ENCODE results near the gene KRTAP12-1.

DNA sequence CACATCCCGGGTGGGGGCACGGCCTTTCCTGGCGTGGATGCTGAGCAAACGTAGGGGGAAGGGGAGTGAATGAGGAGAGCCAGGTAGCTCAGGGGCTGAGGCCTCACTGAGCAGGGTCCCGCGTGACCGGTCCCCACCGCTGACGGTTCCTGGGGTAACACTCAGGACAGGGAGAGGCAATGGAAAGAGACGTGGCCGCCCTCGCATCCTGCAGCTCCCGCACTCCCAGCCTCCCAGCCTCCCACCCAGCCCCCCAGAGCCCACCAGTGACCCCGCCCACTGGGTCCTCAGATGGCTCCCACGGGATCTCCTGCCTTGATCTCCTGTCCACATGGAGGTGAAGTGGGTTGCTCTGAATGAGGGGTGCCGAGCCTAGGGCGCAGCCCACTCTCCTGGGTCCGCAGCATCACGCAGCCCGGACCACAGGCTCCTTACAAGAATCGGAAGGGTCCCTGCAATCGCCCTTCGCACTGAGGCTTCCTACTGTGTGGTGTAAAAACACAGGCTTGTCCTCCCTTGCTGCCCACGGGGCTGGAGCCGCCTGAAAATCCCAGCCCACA, 27.0 kb upstream of the KRTAP12-1 start:
- TF ChIP-seq, protein P1, sequence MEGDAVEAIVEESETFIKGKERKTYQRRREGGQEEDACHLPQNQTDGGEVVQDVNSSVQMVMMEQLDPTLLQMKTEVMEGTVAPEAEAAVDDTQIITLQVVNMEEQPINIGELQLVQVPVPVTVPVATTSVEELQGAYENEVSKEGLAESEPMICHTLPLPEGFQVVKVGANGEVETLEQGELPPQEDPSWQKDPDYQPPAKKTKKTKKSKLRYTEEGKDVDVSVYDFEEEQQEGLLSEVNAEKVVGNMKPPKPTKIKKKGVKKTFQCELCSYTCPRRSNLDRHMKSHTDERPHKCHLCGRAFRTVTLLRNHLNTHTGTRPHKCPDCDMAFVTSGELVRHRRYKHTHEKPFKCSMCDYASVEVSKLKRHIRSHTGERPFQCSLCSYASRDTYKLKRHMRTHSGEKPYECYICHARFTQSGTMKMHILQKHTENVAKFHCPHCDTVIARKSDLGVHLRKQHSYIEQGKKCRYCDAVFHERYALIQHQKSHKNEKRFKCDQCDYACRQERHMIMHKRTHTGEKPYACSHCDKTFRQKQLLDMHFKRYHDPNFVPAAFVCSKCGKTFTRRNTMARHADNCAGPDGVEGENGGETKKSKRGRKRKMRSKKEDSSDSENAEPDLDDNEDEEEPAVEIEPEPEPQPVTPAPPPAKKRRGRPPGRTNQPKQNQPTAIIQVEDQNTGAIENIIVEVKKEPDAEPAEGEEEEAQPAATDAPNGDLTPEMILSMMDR (IDR thresholded peaks at IDR 0.05; ENCODE audit: control extremely low read depth in 1 of 3, insufficient read depth in 1 of 3, low read depth in 1 of 3, low read length in 3 of 3): no peak
- TF ChIP-seq SIX5 (IDR thresholded peaks at IDR 0.05; ENCODE audit: low read depth, low read length): no peak
- no peak for TF ChIP-seq GABPA (IDR thresholded peaks at IDR 0.05; ENCODE audit: borderline replicate concordance, insufficient read depth, low read length)
- TF ChIP-seq EZH2 (IDR thresholded peaks at IDR 0.05; ENCODE audit: low read depth, low read length, severe bottlenecking): no peak
- no peak for TF ChIP-seq YY1 (IDR thresholded peaks at IDR 0.05; ENCODE audit: low read depth, low read length)
- TF ChIP-seq CBX5 (IDR thresholded peaks at IDR 0.05; ENCODE audit: low read depth, low read length): no peak
- TF ChIP-seq CHD2 (IDR thresholded peaks at IDR 0.05; ENCODE audit: low read length): no peak
- no peak for TF ChIP-seq KDM1A (IDR thresholded peaks at IDR 0.05; ENCODE audit: borderline replicate concordance, low read length)
- TF ChIP-seq CHD1 (IDR thresholded peaks at IDR 0.05; ENCODE audit: low read depth, low read length): no peak
- TF ChIP-seq HDAC2 (IDR thresholded peaks at IDR 0.05; ENCODE audit: borderline replicate concordance in 1 of 2, low read depth in 2 of 2, low read length in 2 of 2): no peak
- no peak for TF ChIP-seq EGR1 (IDR thresholded peaks at IDR 0.05; ENCODE audit: borderline replicate concordance, low read depth, low read length)

All from H1 (cell line).